Fibroblast of villous mesenchyme (primary cell): ENCODE results near the gene AVEN. TPM values are rescaled to one million over a fixed set of nuclear protein-coding genes. Genes with fewer than 3 reads are reported as not detected.
A peak's percentile ranks its signal among the peaks of the same experiment; 100 is the strongest.

Source experiments
- DNase-seq: peaks from one replicate; pipeline ENCODE4 v3.0.0-alpha.2; 2010; ENCODE audit warnings: low read depth
- H3K4me3 ChIP-seq: 2 replicates; pipeline ENCODE4 v1.5.1; 2011; ENCODE audit warnings: low read depth, mild to moderate bottlenecking, low read length
- total RNA-seq: library from RNA; depleted of rRNA; stranded (reverse); fragments of >200 nt; gene quantifications from 2 replicates; pipeline ENCODE4 v1.2.3, GENCODE V29; 2012
- TF ChIP-seq, protein P1 (sequence below): IDR thresholded peaks from 2 replicates; pipeline ENCODE4 v1.5.1; 2012; ENCODE audit warnings: low read depth, mild to moderate bottlenecking, low read length; ENCODE audit not compliant: insufficient read depth

AVEN gene
- total RNA-seq, 1 donor: 37.1 TPM

DNA sequence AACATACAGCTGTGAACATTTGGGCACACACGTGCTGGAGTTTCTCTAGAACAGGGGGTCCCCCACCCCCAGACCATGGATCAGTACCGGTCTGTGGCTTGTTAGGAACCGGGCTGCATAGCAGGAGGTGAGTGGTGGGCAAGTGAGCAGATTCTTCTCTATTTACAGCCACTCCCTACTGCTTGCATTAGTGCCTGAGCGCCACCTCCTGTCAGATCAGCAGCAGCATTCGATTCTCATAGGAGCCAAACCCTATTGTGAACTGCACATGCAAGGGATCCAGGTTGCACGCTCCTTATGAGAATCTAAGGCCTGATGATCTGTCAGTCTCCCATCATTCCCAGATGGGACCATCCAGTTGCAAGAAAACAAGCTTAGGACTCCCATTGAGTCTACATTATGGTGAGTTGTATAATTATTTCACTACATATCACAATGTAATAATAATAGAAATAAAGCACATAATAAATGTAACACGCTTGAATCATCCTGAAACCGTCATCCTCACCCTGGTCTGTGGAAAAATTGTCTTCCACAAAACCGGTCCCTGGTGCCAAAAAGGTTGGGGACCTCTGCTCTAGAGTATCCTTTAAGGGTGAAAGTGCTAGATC is 44.9 kb downstream of the AVEN start:
- DNase-seq: peak; percentile 43

DNA sequence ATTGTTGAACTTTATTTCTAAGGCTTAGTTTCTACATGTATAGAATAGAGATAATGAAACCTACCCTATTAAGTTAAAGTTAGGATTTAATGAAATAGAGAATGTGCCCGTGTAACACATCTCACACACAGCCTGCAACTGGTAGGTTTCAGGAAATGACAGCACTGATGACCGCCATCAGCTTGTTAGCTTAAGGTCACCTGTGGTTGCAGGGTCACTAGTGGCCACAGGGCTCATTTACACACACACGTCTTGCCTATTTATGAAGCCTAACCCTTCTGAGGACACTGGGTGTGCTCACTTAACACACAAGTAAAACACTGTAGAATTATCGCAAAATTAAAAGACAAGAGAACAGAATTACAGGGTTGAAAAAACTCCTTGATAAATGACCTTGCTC is 50.6 kb downstream of the AVEN start:
- no peak overlapping the region for H3K4me3 ChIP-seq
- TF ChIP-seq, protein P1, sequence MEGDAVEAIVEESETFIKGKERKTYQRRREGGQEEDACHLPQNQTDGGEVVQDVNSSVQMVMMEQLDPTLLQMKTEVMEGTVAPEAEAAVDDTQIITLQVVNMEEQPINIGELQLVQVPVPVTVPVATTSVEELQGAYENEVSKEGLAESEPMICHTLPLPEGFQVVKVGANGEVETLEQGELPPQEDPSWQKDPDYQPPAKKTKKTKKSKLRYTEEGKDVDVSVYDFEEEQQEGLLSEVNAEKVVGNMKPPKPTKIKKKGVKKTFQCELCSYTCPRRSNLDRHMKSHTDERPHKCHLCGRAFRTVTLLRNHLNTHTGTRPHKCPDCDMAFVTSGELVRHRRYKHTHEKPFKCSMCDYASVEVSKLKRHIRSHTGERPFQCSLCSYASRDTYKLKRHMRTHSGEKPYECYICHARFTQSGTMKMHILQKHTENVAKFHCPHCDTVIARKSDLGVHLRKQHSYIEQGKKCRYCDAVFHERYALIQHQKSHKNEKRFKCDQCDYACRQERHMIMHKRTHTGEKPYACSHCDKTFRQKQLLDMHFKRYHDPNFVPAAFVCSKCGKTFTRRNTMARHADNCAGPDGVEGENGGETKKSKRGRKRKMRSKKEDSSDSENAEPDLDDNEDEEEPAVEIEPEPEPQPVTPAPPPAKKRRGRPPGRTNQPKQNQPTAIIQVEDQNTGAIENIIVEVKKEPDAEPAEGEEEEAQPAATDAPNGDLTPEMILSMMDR: no peak
- DNase-seq: no peak

More for the DNA sequence above, 44.9 kb downstream of the AVEN start:
- TF ChIP-seq, protein P1: peak; percentile 69
- H3K4me3 ChIP-seq: no peak overlapping the region

DNA sequence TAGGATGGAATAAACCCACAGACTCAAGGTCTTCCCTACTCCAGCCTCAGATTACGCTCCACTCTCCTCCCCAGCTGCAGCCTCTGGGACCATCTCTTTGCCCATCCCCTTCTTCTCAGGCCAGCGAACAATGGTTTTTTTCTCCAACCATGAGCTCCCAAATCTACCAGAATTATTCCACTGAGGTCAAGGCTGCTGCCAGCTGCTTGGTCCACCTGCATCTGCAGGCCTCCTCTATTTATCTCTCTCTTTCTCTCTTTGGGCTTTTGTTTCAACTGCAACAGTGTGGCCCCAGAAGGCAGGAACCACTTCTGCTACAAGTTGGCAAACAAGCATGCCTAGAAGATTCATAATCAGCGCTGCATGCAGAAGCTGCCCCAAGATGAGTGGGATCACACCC is 51.6 kb downstream of the AVEN start:
- DNase-seq: no peak
- TF ChIP-seq, protein P1: no peak
- no peak overlapping the region for H3K4me3 ChIP-seq

DNA sequence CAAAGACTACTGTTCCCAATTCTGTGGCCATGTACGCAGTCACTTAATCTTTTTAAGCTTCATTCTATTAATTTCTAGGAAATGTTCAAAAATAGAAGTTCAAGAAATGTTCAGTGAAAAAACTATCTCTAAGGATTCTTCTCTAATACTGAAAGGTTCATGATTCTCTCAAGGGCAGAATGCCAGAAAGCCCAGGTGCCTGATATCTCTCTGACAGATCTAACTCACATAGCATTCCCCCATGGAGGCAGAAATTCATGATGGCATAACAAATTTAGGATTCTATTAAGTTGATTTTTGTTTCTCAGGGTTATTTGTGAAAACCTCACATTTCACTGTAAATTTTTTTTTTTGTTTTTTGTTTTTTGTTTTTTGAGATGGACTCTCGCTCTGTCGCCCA is 53.3 kb downstream of the AVEN start:
- no peak overlapping the region for H3K4me3 ChIP-seq
- TF ChIP-seq, protein P1: no peak
- no peak for DNase-seq

DNA sequence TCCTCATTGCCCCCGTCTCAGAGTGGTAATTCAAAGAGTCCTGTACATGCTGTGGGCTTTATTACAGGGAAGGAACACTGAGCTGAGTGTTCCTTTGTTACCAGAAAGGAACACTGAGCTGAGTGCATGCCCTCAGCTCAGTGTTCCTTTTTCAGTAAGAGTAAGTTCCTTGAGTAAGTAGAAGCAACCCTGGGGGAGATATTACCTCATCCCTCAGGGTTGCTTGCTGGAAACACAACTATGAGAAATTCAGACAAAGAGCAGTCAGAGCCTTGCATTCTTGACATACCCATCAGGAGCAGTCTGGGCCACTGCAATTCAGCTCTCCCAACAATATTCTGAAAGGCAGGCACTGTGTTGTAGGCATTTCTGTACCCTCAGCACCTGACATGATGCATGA is 53.7 kb downstream of the AVEN start:
- TF ChIP-seq, protein P1: no peak
- DNase-seq: peak; percentile 67

DNA sequence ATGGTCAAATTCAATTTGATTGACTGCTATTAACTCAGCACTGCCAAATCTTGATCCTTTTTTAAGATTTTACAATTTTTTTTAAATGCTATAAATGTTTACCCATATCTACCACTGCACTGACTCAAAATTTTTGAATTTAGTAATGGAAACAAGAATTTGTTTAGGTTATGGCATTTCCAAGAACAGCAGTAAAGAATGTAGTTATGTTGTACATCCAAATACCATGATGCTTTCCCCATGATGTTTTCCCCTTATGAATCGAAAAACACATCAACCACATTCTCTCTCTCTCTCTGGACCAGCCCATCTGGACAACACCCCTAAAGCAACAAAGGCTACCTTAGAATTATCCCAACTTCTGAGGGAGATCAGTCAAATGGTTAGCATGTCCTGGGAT is 56.5 kb downstream of the AVEN start:
- TF ChIP-seq, protein P1: no peak
- H3K4me3 ChIP-seq: no peak overlapping the region
- DNase-seq: no peak

More for the DNA sequence above, 53.7 kb downstream of the AVEN start:
- no peak overlapping the region for H3K4me3 ChIP-seq

DNA sequence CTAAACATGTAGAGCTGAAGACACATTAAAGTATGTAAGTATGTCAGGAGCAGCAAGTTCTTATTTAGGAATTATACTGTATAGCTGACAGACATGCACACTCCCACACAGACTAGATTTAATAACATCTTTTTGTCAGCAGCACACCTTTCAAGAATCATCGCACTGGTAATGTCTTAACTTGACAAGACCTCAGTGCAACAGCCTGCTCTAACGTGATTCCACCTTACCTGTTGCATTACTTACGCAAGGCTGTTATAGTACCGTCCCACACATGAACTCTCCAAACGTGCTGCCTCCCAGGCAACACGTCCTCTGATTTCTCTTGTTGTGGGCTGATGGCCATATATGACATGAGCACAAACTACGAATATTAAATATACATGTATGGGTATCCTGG is 58.8 kb downstream of the AVEN start:
- DNase-seq: no peak
- TF ChIP-seq, protein P1: no peak

More for the DNA sequence above, 58.8 kb downstream of the AVEN start:
- H3K4me3 ChIP-seq: no peak overlapping the region
